GM18951 (cell line): Measurements from ENCODE around the gene ISG20L2.
"Not testable (repeated sequence)": the region's sequence is repeated elsewhere in the genome, so short reads cannot be mapped to it uniquely, and the experiment has no call there.

Experiments
- POLR2A ChIP-seq: IDR thresholded peaks from 4 replicates; pipeline ENCODE4 v1.6.1; 2011; ENCODE audit warnings: mild to moderate bottlenecking; ENCODE audit not compliant: insufficient read length, insufficient read depth; ENCODE audit errors: extremely low read depth
- in situ Hi-C: fragments of 300-500 bp; cut with MboI; formaldehyde crosslinking; loops from one replicate; pipeline ENCODE4 v1.12.0; 2022; ENCODE audit warnings: low sequenced_read_pairs, mixed read lengths, inconsistent platforms; ENCODE audit not compliant: unreplicated experiment

The ISG20L2 gene, protein sequence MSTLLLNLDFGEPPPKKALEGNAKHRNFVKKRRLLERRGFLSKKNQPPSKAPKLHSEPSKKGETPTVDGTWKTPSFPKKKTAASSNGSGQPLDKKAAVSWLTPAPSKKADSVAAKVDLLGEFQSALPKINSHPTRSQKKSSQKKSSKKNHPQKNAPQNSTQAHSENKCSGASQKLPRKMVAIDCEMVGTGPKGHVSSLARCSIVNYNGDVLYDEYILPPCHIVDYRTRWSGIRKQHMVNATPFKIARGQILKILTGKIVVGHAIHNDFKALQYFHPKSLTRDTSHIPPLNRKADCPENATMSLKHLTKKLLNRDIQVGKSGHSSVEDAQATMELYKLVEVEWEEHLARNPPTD

GRCh38 chr1:156728599-156729462, at the start of gene ISG20L2:
Gene ISG20L2 (minus strand): TSS chr1:156728766. CDS start chr1:156727652, 1,114 bp downstream.
- in situ Hi-C loops, result no loop called here

DNA sequence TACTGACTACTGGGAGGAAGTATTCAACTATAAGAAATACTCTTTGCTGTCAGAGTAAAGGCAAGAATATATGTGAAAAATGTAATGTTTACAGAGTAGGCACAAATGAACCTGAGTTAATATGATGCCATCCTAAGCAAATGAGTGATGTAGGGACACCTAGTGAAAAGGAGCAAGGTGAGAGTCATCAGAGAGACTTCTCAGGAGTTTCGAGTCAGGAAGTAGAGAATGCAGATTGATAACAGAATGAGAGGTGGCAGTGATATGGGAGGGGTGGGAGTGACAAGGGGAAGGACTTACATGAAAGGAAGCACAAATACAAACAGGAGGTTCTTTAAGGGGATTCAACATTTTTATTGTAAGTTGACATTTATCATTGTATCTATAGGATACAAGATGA, 49.0 kb upstream of the ISG20L2 start:
- no peak for TF ChIP-seq POLR2A
- in situ Hi-C loops, result no loop called here

More at GRCh38 chr1:156728599-156729462, at the start of gene ISG20L2:
- peak; percentile 51 for TF ChIP-seq POLR2A

DNA sequence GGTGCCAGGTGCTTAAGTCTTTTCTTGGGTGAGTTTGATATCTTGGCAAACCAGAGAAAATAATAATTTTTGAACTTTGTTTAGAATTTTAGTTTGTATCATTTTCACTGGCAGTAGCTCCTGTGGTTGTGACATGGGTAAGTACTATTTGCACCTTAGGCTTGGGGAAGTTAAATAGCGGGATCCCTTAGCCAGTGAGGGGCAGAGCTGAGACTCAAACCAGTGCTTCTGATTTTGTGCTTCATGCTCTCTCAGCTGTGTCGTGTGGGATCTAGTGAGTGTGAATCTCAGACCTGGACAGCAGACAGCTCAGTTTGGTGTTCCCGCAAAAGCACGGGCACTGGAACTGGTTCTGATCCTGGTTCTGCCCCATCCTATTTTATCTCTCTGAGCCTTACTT, 48.4 kb upstream of the ISG20L2 start:
- in situ Hi-C loops, result no loop called here

GRCh38 chr1:156775799-156776198, 47.2 kb upstream of the ISG20L2 start:
- in situ Hi-C loops, result no loop called here
- TF ChIP-seq POLR2A, result no peak

More for the DNA sequence above, 48.4 kb upstream of the ISG20L2 start:
- no peak for TF ChIP-seq POLR2A

DNA sequence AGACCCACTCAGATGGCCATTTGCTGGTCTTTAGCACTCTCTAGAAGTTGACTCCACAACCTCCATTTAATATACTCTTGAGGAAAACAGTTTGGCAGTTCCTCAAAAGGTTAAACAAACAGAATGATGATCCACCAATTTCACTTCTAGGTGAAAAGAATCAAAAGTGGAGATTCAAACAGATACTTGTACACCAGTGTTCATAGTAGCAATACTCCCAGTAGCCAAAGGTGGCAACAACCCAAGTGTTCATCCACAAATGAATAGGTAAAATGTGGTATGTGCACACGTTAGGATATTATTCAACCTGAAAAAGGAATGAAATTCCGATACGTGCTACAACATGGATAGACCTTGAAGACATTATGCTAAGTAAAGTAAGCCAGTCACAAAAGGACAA, 45.0 kb upstream of the ISG20L2 start:
- in situ Hi-C loops, result no loop called here
- no peak for TF ChIP-seq POLR2A

DNA sequence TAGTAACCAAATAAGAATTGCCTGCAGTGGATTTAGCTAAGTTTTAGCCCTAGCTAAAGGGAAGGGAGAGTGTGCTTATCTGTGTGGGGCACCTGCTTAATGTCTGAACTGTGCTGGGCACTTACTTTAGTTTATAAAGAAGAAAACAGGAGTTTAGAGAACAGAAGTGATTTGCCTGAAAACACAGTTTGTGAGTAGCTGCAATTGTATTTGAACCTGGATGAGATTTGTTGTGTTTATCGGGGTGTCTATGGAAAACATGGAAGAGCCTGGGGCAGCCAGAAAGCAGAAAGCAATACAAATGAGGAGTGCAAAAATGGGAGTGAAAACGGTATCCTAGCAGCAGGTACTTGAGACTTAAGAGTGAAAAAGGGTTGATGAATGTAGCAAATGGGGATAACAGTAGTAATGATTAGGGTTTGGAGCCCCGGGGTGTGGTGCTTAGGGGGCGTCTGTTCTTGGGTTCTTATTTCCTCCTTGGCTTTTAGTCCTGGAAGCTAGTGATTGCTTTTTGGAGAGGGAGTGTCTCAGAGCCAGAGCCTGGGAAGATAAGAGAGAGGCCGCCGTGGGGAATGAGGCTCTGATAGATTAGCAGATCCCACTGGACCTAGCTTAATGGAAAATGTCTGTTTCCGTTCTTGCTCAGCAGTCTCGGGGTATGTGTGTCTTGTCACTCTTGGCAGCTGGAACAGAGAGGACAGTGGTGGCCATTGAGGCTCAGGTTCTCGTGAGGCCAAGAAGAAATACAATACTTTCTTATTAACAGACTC, 44.3 kb upstream of the ISG20L2 start:
- in situ Hi-C loops, result no loop called here
- no peak for TF ChIP-seq POLR2A

- no peak for TF ChIP-seq POLR2A
- in situ Hi-C loops, result no loop called here
Observed at GRCh38 chr1:156772222-156772621, 43.7 kb upstream of the ISG20L2 start.

- TF ChIP-seq POLR2A, result no peak
- in situ Hi-C loops, result no loop called here
Observed at GRCh38 chr1:156768610-156769295, 40.2 kb upstream of the ISG20L2 start.

GRCh38 chr1:156767879-156768604, 39.5 kb upstream of the ISG20L2 start:
- no peak for TF ChIP-seq POLR2A
- in situ Hi-C loops, result no loop called here

GRCh38 chr1:156767101-156767878, 38.7 kb upstream of the ISG20L2 start, which contains the start of gene PRCC:
Gene PRCC (plus strand): TSS chr1:156767535. CDS start chr1:156767772, 237 bp downstream.
- peak; percentile 28 for TF ChIP-seq POLR2A
- in situ Hi-C loops, result no loop called here

DNA sequence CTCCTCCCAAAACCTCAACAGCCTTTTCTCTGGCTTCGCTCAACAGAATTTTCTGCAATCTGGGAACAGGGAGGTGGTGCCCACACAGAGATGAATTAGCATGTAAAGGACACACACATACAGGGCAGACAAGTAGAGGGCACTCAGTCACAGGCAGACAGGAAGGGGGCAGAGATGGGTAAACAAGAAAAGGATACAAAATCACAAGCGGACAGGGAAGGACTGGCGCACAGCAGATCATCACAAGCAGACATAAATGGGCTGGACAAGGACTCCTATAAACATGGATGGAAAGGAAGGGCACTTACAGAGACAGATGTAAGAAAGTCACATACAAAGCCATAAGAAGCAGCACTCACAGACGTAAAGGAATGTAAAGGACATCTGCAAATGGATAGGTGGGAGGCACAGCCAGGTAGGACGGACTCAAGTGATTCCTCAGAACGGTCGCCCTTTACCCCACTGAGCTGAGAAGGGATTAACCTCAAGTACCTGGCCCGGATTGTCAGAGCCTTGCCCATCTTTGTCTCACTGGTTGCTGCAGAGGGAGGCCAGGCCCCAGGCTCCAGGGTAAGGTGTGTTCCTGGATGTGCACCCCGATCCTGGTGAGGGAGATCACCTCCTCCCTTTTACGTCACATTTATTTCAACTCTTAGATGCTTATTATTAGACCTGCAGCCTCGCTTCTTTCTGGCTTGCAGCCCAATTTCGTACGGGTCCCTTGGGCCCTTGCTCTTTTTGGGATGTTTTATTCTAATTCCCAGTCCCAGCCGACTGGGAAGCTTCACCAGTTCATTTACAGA, 37.9 kb upstream of the ISG20L2 start:
- in situ Hi-C loops, result no loop called here
- peak; percentile 51 for TF ChIP-seq POLR2A

- no peak for TF ChIP-seq POLR2A
- in situ Hi-C loops, result no loop called here
Observed at GRCh38 chr1:156765666-156766065, 37.1 kb upstream of the ISG20L2 start.

- in situ Hi-C loops, result not testable (repeated sequence)
Observed at GRCh38 chr1:156765136-156765535, 36.6 kb upstream of the ISG20L2 start.
